HepG2 (cell line): ENCODE data around the gene TMEM170B. TPM values are rescaled to one million over a fixed set of nuclear protein-coding genes. Genes with fewer than 3 reads are reported as not detected.

ENCODE experiments used
- ATAC-seq: fragments of 200-7000 bp; cut with Tn5 transposase; 3 replicates; pipeline ENCODE4 v1.9.1; 2020; ENCODE audit warnings: mild to moderate bottlenecking, moderate library complexity
- BruUV-seq: library from RNA; stranded (reverse); fragments of 400-500 nt; replicated peaks from 2 replicates; lab custom pipeline; 2021; lab: Mats Ljungman, UMichigan
- CTCF ChIA-PET: fragments of 300-600 bp; formaldehyde crosslinking; extraction: SDS; loops from one replicate; lab custom pipeline; 2021; ENCODE audit warnings: low total read pairs, inconsistent platforms, low intra/inter-chr PET ratio; lab: Yijun Ruan, JAX
- POLR2A ChIA-PET: fragments of 350-600 bp; sonication (Branson Sonifier 250); formaldehyde crosslinking; loops from one replicate; lab custom pipeline; 2020; ENCODE audit warnings: antibody characterized with exemption, inconsistent platforms; lab: Yijun Ruan, JAX
- DNase-seq: peaks from one replicate; pipeline ENCODE4 v3.0.0-alpha.2; 2015; ENCODE audit warnings: low spot score
- FAIRE-seq: peaks from 3 replicates; lab custom pipeline; 2011; peaks lifted over from hg19 to GRCh38; lab: Jason Lieb, UNC
- H2AFZ ChIP-seq: one replicate; pipeline ENCODE4 v1.6.1; 2011; ENCODE audit warnings: low read length, inconsistent platforms
- H3K27ac ChIP-seq: fragments of 300-600 bp; 3 replicates; pipeline ENCODE4 v1.8.0; 2011; ENCODE audit warnings: mixed run types, mild to moderate bottlenecking, mixed read lengths, low read length, inconsistent platforms; ENCODE audit not compliant: insufficient read depth; ENCODE audit errors: extremely low read length
- H3K27me3 ChIP-seq, 2 experiments: fragments of 200-600 bp in 1 of 2; 2 replicates in 1 of 2; 3 replicates in 1 of 2; pipeline versions ENCODE4 v1.6.0 to v1.8.0; 2011; ENCODE audit warnings: low read length in 2 of 2, mild to moderate bottlenecking in 2 of 2, moderate library complexity in 2 of 2, inconsistent platforms in 1 of 2; ENCODE audit not compliant: insufficient read depth in 2 of 2, control insufficient read depth in 1 of 2
- H3K36me3 ChIP-seq, 2 experiments: fragments of 200-600 bp in 1 of 2; replicated peaks in 1 of 2; 2 replicates in 1 of 2; 3 replicates in 1 of 2; pipeline versions ENCODE4 v1.5.1 to v1.8.0; 2011; ENCODE audit warnings: low read length in 2 of 2, inconsistent platforms in 1 of 2; ENCODE audit not compliant: insufficient read depth in 2 of 2, control insufficient read depth in 1 of 2
- H3K4me1 ChIP-seq: 2 replicates; pipeline ENCODE4 v1.5.1; 2012; ENCODE audit warnings: low read length, inconsistent platforms; ENCODE audit not compliant: insufficient read depth
- H3K4me2 ChIP-seq: 2 replicates; pipeline ENCODE4 v1.6.0; 2011; ENCODE audit warnings: low read depth, low read length, inconsistent platforms
- H3K4me3 ChIP-seq, 3 experiments: fragments of 200-600 bp in 1 of 3; sonication (generic), shearing (Covaris generic) in 1 of 3; replicated peaks in 1 of 3; 2 replicates each; pipeline ENCODE4 v1.5.1; 2011 to 2016; ENCODE audit warnings: low read length in 3 of 3, inconsistent platforms in 2 of 3, low read depth in 2 of 3, mild to moderate bottlenecking in 2 of 3, control low read depth in 1 of 3, mixed read lengths in 1 of 3; ENCODE audit not compliant: insufficient read depth in 1 of 3
- H3K79me2 ChIP-seq: one replicate; pipeline ENCODE4 v1.6.1; 2011; ENCODE audit warnings: low read length, inconsistent platforms; ENCODE audit not compliant: insufficient read depth
- H3K9ac ChIP-seq: 2 replicates; pipeline ENCODE4 v1.6.0; 2011; ENCODE audit warnings: mild to moderate bottlenecking, low read depth, low read length, inconsistent platforms; ENCODE audit not compliant: insufficient read depth
- H3K9me3 ChIP-seq: 2 replicates; pipeline ENCODE4 v1.5.1; 2012; ENCODE audit warnings: mild to moderate bottlenecking, low read length
- H4K20me1 ChIP-seq: 2 replicates; pipeline ENCODE4 v1.6.0; 2011; ENCODE audit warnings: inconsistent platforms, mild to moderate bottlenecking, low read length, moderate library complexity; ENCODE audit not compliant: insufficient read depth
- GZF1 ChIP-seq: sonication (generic); formaldehyde crosslinking; IDR thresholded peaks from 2 replicates; pipeline ENCODE4 v1.5.1; 2020; ENCODE audit warnings: mild to moderate bottlenecking, missing genetic modification reagents
- HNF4G ChIP-seq, 2 experiments: sonication (generic) in 1 of 2; formaldehyde crosslinking in 1 of 2; IDR thresholded peaks; 2 replicates each; pipeline versions ENCODE4 v1.4.0 to v1.6.1; 2011 to 2020; ENCODE audit warnings: borderline replicate concordance in 2 of 2, low read depth in 2 of 2, mild to moderate bottlenecking in 2 of 2, low read length in 1 of 2, missing genetic modification reagents in 1 of 2, moderate library complexity in 1 of 2
- HNRNPK ChIP-seq: fragments of 200-400 bp; formaldehyde crosslinking; IDR thresholded peaks from 2 replicates; pipeline ENCODE4 v1.6.1; 2018; ENCODE audit warnings: low read length, low read depth, moderate library complexity, mild to moderate bottlenecking; ENCODE audit not compliant: poor library complexity, severe bottlenecking
- PITX1 ChIP-seq: sonication (generic); formaldehyde crosslinking; IDR thresholded peaks from 2 replicates; pipeline ENCODE4 v1.5.1; 2020; ENCODE audit warnings: mild to moderate bottlenecking, missing genetic modification reagents
- REPIN1 ChIP-seq: sonication (generic); formaldehyde crosslinking; IDR thresholded peaks from 2 replicates; pipeline ENCODE4 v1.8.0; 2022; ENCODE audit warnings: missing genetic modification reagents, low read depth, mild to moderate bottlenecking, borderline replicate concordance
- SOX13 ChIP-seq, 3 experiments: fragments of 450-650 bp in 1 of 3; sonication (generic) in 1 of 3; formaldehyde crosslinking in 1 of 3; IDR thresholded peaks in 2 of 3; conservative IDR thresholded peaks in 1 of 3; 2 replicates each; pipeline versions ENCODE4 v1.5.0 to v1.6.1; 2016 to 2020; ENCODE audit warnings: antibody characterized with exemption in 1 of 3, mild to moderate bottlenecking in 1 of 3, missing compliant biosample characterization in 1 of 3, missing genetic modification reagents in 1 of 3, moderate library complexity in 1 of 3
- TFAP4 ChIP-seq: sonication (generic); IDR thresholded peaks from 2 replicates; pipeline ENCODE4 v1.6.1; 2016; ENCODE audit warnings: low read depth, borderline replicate concordance
- ZBTB2 ChIP-seq: sonication (generic); formaldehyde crosslinking; IDR thresholded peaks from 2 replicates; pipeline ENCODE4 v1.8.0; 2022; ENCODE audit warnings: low read depth, missing genetic modification reagents
- ZEB1 ChIP-seq: IDR thresholded peaks from 2 replicates; pipeline ENCODE4 v1.6.1; 2012; ENCODE audit warnings: mild to moderate bottlenecking, low read depth, inconsistent platforms; ENCODE audit not compliant: insufficient replicate concordance
- ZNF44 ChIP-seq: sonication (generic); formaldehyde crosslinking; IDR thresholded peaks from 2 replicates; pipeline ENCODE4 v1.5.1; 2020; ENCODE audit warnings: mild to moderate bottlenecking, missing genetic modification reagents
- ZNF598 ChIP-seq: sonication (generic); formaldehyde crosslinking; IDR thresholded peaks from 2 replicates; pipeline ENCODE4 v1.5.1; 2020; ENCODE audit warnings: mild to moderate bottlenecking, missing genetic modification reagents, borderline replicate concordance
- WGBS: methylation state at CpG from one replicate; pipeline ENCODE4 v1.1.6; 2017; ENCODE audit warnings: low lambda C conversion rate; 5-methylcytosine and 5-hydroxymethylcytosine counted together
- in situ Hi-C: cut with HindIII; loops from 2 replicates; pipeline ENCODE4 v1.10.0; 2017; ENCODE audit warnings: low pct_unique_long_range_greater_than_20kb; ENCODE audit not compliant: extremely low pct_ligation_motif_present
- intact Hi-C: fragments of 100-400 bp; cut with micrococcal nuclease; formaldehyde crosslinking; loops from one replicate; pipeline ENCODE4 v1.10.0; 2022; ENCODE audit not compliant: unreplicated experiment
- polyA plus RNA-seq, 8 experiments: library from polyadenylated mRNA; depleted of rRNA in 3 of 8; stranded (reverse) in 7 of 8; unstranded in 1 of 8; fragments of >200 nt; fragmentation: Illumina TruSeq in 4 of 8; extraction: Trizol in 4 of 8; gene quantifications; 2 replicates each; pipeline versions ENCODE4 v1.2.1 to v1.2.3, GENCODE V29; 2011 to 2016; ENCODE audit warnings: low read depth in 4 of 8, missing spikeins in 1 of 8, mixed read lengths in 1 of 8; ENCODE audit not compliant: insufficient read depth in 1 of 8
- total RNA-seq, 5 experiments: library from RNA; depleted of rRNA; stranded (reverse); fragments of >200 nt; fragmentation: Illumina TruSeq; extraction: Trizol; gene quantifications; 2 replicates each; pipeline ENCODE4 v1.2.3, GENCODE V29; 2016; ENCODE audit warnings: low read depth in 1 of 5
- TF ChIP-seq, protein P1 (sequence below): sonication (generic); formaldehyde crosslinking; IDR thresholded peaks from 2 replicates; pipeline ENCODE4 v1.5.0; 2020; ENCODE audit warnings: mild to moderate bottlenecking, missing genetic modification reagents
- TF ChIP-seq, protein P2 (sequence below): sonication (generic); formaldehyde crosslinking; IDR thresholded peaks from 2 replicates; pipeline ENCODE4 v1.8.1; 2023; ENCODE audit warnings: mild to moderate bottlenecking, missing genetic modification reagents

The TMEM170B gene
- total and polyA plus RNA-seq, 2 of the 13 experiments (the other 11 are each of a cell fraction or from before 2014, with no cell fraction given), result 3.3 to 9.4 TPM

- no peak for FAIRE-seq
- no peaks in the 10 kb centered on the region for H3K9me3 ChIP-seq
- H2AFZ ChIP-seq, result peak overlapping the region; percentile 35
- in situ Hi-C loops (no loop called here), intact Hi-C loops (loop anchor here (2.0 to 10.0 kb wide), 2 partner anchors 444 to 478 kb away; partner anchors contain the start of genes HIVEP1 and SMIM13)
- DNase-seq, result no peak
- peak overlapping the region; percentile 57 for H3K9ac ChIP-seq
- H4K20me1 ChIP-seq, result no peaks in the 10 kb centered on the region
- ChIA-PET CTCF (no interaction called here), POLR2A (interaction anchor here (1.0 kb wide), 1 partner anchor 334 kb away, joined by 3 read pairs; no protein-coding TSS in a partner anchor)
- peaks cover 37% of the 10 kb centered on the region for H3K4me1 ChIP-seq
- peak overlapping the region; percentile 74 to 94 (median 94) for H3K4me3 ChIP-seq
- H3K79me2 ChIP-seq, result peaks cover 13% of the 10 kb centered on the region
- BruUV-seq, result TSS peak; percentile 89
- H3K27ac ChIP-seq, result peak overlapping the region; percentile 71
- under 1% methylated on average over 12 of the region's 12 CpGs for WGBS
- H3K36me3 ChIP-seq, result no peaks in the 10 kb centered on the region
- no peaks in the 10 kb centered on the region; a peak in 1 of 5 replicates for H3K27me3 ChIP-seq
- ATAC-seq, result peak; percentile 11
- peak overlapping the region; percentile 96 for H3K4me2 ChIP-seq
- TF ChIP-seq PITX1 (CRISPR knock-in tag) (peak; percentile 69; the same call in 1 of the 2 replicates), HNF4G (IDR thresholded peaks at IDR 0.05; ENCODE audit: borderline replicate concordance, low read depth, low read length) (no peak), HNF4G (CRISPR knock-in tag; IDR thresholded peaks at IDR 0.05; ENCODE audit: borderline replicate concordance, low read depth) (no peak), REPIN1 (peak; percentile 9; the same call in 1 of the 2 replicates), ZNF44 (CRISPR knock-in tag) (0 out of 2 replicates have a peak, but pooled peaks have one; percentile 1), GZF1 (no peak), HNRNPK (peak; percentile 8), ZNF598 (CRISPR knock-in tag) (0 out of 2 replicates have a peak, but pooled peaks have one; percentile 6), SOX13 (IDR thresholded peaks at IDR 0.05) (no peak), SOX13 (CRISPR knock-in tag; conservative IDR thresholded peaks at IDR 0.05 in 1 of 2, IDR thresholded peaks at IDR 0.05 in 1 of 2) (0 out of 4 replicates have a peak, but pooled peaks of 1 of the 2 experiments have one; percentile 6), TFAP4 (no peak), ZBTB2 (CRISPR knock-in tag) (no peak), ZEB1 (peak; percentile 84)
- TF ChIP-seq, protein P1, sequence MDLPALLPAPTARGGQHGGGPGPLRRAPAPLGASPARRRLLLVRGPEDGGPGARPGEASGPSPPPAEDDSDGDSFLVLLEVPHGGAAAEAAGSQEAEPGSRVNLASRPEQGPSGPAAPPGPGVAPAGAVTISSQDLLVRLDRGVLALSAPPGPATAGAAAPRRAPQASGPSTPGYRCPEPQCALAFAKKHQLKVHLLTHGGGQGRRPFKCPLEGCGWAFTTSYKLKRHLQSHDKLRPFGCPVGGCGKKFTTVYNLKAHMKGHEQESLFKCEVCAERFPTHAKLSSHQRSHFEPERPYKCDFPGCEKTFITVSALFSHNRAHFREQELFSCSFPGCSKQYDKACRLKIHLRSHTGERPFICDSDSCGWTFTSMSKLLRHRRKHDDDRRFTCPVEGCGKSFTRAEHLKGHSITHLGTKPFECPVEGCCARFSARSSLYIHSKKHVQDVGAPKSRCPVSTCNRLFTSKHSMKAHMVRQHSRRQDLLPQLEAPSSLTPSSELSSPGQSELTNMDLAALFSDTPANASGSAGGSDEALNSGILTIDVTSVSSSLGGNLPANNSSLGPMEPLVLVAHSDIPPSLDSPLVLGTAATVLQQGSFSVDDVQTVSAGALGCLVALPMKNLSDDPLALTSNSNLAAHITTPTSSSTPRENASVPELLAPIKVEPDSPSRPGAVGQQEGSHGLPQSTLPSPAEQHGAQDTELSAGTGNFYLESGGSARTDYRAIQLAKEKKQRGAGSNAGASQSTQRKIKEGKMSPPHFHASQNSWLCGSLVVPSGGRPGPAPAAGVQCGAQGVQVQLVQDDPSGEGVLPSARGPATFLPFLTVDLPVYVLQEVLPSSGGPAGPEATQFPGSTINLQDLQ (CRISPR knock-in tag), result no peak
- TF ChIP-seq, protein P2, sequence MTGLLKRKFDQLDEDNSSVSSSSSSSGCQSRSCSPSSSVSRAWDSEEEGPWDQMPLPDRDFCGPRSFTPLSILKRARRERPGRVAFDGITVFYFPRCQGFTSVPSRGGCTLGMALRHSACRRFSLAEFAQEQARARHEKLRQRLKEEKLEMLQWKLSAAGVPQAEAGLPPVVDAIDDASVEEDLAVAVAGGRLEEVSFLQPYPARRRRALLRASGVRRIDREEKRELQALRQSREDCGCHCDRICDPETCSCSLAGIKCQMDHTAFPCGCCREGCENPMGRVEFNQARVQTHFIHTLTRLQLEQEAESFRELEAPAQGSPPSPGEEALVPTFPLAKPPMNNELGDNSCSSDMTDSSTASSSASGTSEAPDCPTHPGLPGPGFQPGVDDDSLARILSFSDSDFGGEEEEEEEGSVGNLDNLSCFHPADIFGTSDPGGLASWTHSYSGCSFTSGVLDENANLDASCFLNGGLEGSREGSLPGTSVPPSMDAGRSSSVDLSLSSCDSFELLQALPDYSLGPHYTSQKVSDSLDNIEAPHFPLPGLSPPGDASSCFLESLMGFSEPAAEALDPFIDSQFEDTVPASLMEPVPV (CRISPR knock-in tag), result 0 out of 2 replicates have a peak, but pooled peaks have one; percentile 20
Observed at GRCh38 chr6:11536795-11537194, 754 bp upstream of the TMEM170B start.
